HCT116 (cell line): ENCODE results near the gene PRLR. TPM values are rescaled to one million over a fixed set of nuclear protein-coding genes. Genes with fewer than 3 reads are reported as not detected.

ENCODE experiments used
- ATAC-seq: fragments of 200-7000 bp; cut with Tn5 transposase; 2 replicates; pipeline ENCODE4 v1.9.1; 2020; ENCODE audit warnings: mild to moderate bottlenecking, moderate library complexity
- BruUV-seq: library from RNA; stranded (reverse); fragments of 400-500 nt; replicated peaks from 2 replicates; lab custom pipeline; 2021; lab: Mats Ljungman, UMichigan
- CTCF ChIA-PET: fragments of 300-600 bp; sonication (Branson Sonifier 250); formaldehyde crosslinking; loops from one replicate; lab custom pipeline; 2021; ENCODE audit warnings: antibody characterized with exemption; lab: Charles Lee
- POLR2A ChIA-PET: fragments of 300-600, 350-600 bp; sonication (Branson Sonifier 250); formaldehyde crosslinking; loops from one replicate; lab custom pipeline; 2021; ENCODE audit warnings: antibody characterized with exemption; lab: Charles Lee
- RAD21 ChIA-PET, 2 experiments: fragments of 300-600 bp; sonication (Branson Sonifier 250); formaldehyde crosslinking; loops; one replicate each; lab custom pipeline; 2023; ENCODE audit warnings: low total read pairs in 2 of 2; ENCODE audit not compliant: uncharacterized antibody in 2 of 2, unreplicated experiment in 2 of 2, low non-redundant PET in 1 of 2; lab: Charles Lee
- DNase-seq: peaks from one replicate; pipeline ENCODE4 v3.0.0-alpha.2; 2010; ENCODE audit warnings: low read depth, low spot score
- H2AFZ ChIP-seq: fragments of 200-600 bp; shearing (Covaris generic), sonication (generic); 2 replicates; pipeline ENCODE4 v1.6.1; 2017; ENCODE audit warnings: low read depth, mixed run types, mixed read lengths, antibody characterized with exemption, low read length; ENCODE audit not compliant: poor library complexity, severe bottlenecking
- H3K27ac ChIP-seq: 2 replicates; pipeline ENCODE4 v1.5.1; 2012; ENCODE audit warnings: low read depth, low read length
- H3K27me3 ChIP-seq: fragments of 200-600 bp; sonication (generic); 2 replicates; pipeline ENCODE4 v1.6.1; 2016; ENCODE audit warnings: mixed run types, low read length, mixed read lengths; ENCODE audit not compliant: insufficient read depth
- H3K36me3 ChIP-seq, 2 experiments: fragments of 200-500 bp in 1 of 2; fragments of 200-600 bp in 1 of 2; sonication (Bioruptor generic) in 1 of 2; sonication (generic) in 1 of 2; 2 replicates each; pipeline versions ENCODE4 v1.5.1 to v1.6.1; 2014 to 2016; ENCODE audit warnings: low read length in 2 of 2, inconsistent platforms in 1 of 2, mixed read lengths in 1 of 2, mixed run types in 1 of 2; ENCODE audit not compliant: insufficient read depth in 2 of 2, control insufficient read depth in 1 of 2
- H3K4me1 ChIP-seq, 2 experiments: fragments of 200-600 bp in 1 of 2; sonication (generic) in 1 of 2; 2 replicates each; pipeline versions ENCODE4 v1.5.1 to v1.6.1; 2012 to 2017; ENCODE audit warnings: low read length in 2 of 2, inconsistent platforms in 1 of 2, mild to moderate bottlenecking in 1 of 2, mixed read lengths in 1 of 2, mixed run types in 1 of 2, moderate library complexity in 1 of 2; ENCODE audit not compliant: insufficient read depth in 2 of 2, control insufficient read depth in 1 of 2
- H3K4me2 ChIP-seq: fragments of 200-600 bp; sonication (generic); 2 replicates; pipeline ENCODE4 v1.6.1; 2017; ENCODE audit warnings: mixed run types, low read length, mixed read lengths
- H3K4me3 ChIP-seq, 2 experiments: fragments of 200-600 bp in 1 of 2; sonication (generic) in 1 of 2; replicated peaks in 1 of 2; 2 replicates each; pipeline ENCODE4 v1.5.1; 2011 to 2016; ENCODE audit warnings: low read length in 2 of 2, control low read depth in 1 of 2, low read depth in 1 of 2, mild to moderate bottlenecking in 1 of 2, mixed read lengths in 1 of 2, mixed run types in 1 of 2
- H3K79me2 ChIP-seq: fragments of 200-600 bp; sonication (generic); 2 replicates; pipeline ENCODE4 v1.6.1; 2017; ENCODE audit warnings: mild to moderate bottlenecking, mixed run types, low read length, moderate library complexity, mixed read lengths; ENCODE audit not compliant: insufficient read depth
- H3K9ac ChIP-seq: fragments of 200-600 bp; sonication (generic); 2 replicates; pipeline ENCODE4 v1.6.1; 2016; ENCODE audit warnings: low read length, mixed read lengths
- H3K9me2 ChIP-seq: fragments of 200-600 bp; sonication (generic), shearing (Covaris generic); 2 replicates; pipeline ENCODE4 v1.6.1; 2017; ENCODE audit warnings: mixed run types, mild to moderate bottlenecking, moderate library complexity; ENCODE audit not compliant: insufficient read depth
- H3K9me3 ChIP-seq, 2 experiments: fragments of 200-500 bp in 1 of 2; fragments of 200-600 bp in 1 of 2; sonication (Bioruptor generic) in 1 of 2; sonication (generic) in 1 of 2; 2 replicates each; pipeline ENCODE4 v1.6.1; 2014 to 2017; ENCODE audit warnings: low read length in 2 of 2, mixed read lengths in 2 of 2, inconsistent platforms in 1 of 2, low read depth in 1 of 2, mild to moderate bottlenecking in 1 of 2, mixed run types in 1 of 2, moderate library complexity in 1 of 2; ENCODE audit not compliant: control insufficient read depth in 1 of 2, insufficient read depth in 1 of 2
- H4K20me1 ChIP-seq: fragments of 200-600 bp; sonication (generic), shearing (Covaris generic); 2 replicates; pipeline ENCODE4 v1.6.1; 2017; ENCODE audit warnings: mixed run types, mild to moderate bottlenecking, moderate library complexity; ENCODE audit not compliant: insufficient read depth
- ATF3 ChIP-seq: IDR thresholded peaks from 2 replicates; pipeline ENCODE4 v1.6.1; 2012
- CBX3 ChIP-seq: IDR thresholded peaks from 2 replicates; pipeline ENCODE4 v1.6.1; 2012; ENCODE audit warnings: low read depth
- CEBPB ChIP-seq: IDR thresholded peaks from 2 replicates; pipeline ENCODE4 v1.6.1; 2012; ENCODE audit warnings: low read depth
- EGR1 ChIP-seq: IDR thresholded peaks from 2 replicates; pipeline ENCODE4 v1.6.1; 2012; ENCODE audit warnings: low read depth
- ELF1 ChIP-seq: IDR thresholded peaks from 2 replicates; pipeline ENCODE4 v1.6.1; 2012; ENCODE audit warnings: low read depth, borderline replicate concordance
- EZH2 ChIP-seq: fragments of 200-600 bp; sonication (generic); IDR thresholded peaks from 2 replicates; pipeline ENCODE4 v1.6.1; 2017; ENCODE audit warnings: antibody characterized with exemption, mixed run types
- EZH2phosphoT487 ChIP-seq: fragments of 200-600 bp; IDR thresholded peaks from 2 replicates; pipeline ENCODE4 v1.6.1; 2018; ENCODE audit warnings: antibody characterized with exemption, borderline replicate concordance
- FOSL1 ChIP-seq: IDR thresholded peaks from 2 replicates; pipeline ENCODE4 v1.6.1; 2012; ENCODE audit warnings: low read depth
- MAX ChIP-seq: IDR thresholded peaks from 2 replicates; pipeline ENCODE4 v1.6.1; 2012
- REST ChIP-seq: IDR thresholded peaks from 2 replicates; pipeline ENCODE4 v1.6.1; 2012; ENCODE audit warnings: low read depth
- SIN3A ChIP-seq: IDR thresholded peaks from 2 replicates; pipeline ENCODE4 v1.6.1; 2012; ENCODE audit warnings: low read depth
- SRF ChIP-seq: IDR thresholded peaks from 2 replicates; pipeline ENCODE4 v1.6.1; 2012; ENCODE audit warnings: low read depth
- TCF7L2 ChIP-seq: IDR thresholded peaks from 2 replicates; pipeline ENCODE4 v1.7.0; 2011; ENCODE audit warnings: borderline replicate concordance, inconsistent platforms; ENCODE audit not compliant: insufficient read depth, insufficient read length; ENCODE audit errors: extremely low read depth
- ZBTB33 ChIP-seq: IDR thresholded peaks from 2 replicates; pipeline ENCODE4 v1.6.1; 2011; ENCODE audit warnings: mild to moderate bottlenecking, low read length, moderate library complexity; ENCODE audit not compliant: insufficient replicate concordance; ENCODE audit errors: extremely low read depth
- ZNF274 ChIP-seq: fragments of 200-500 bp; sonication (Bioruptor generic); IDR thresholded peaks from 2 replicates; pipeline ENCODE4 v1.6.1; 2014; ENCODE audit warnings: mild to moderate bottlenecking, low read depth, low read length, inconsistent platforms
- intact Hi-C: fragments of 100-400 bp; cut with micrococcal nuclease; formaldehyde crosslinking; loops from 2 replicates; pipeline ENCODE4 v1.10.0; 2022
- total RNA-seq: library from RNA; stranded (reverse); gene quantifications from one replicate; pipeline ENCODE4 v1.2.1, GENCODE V29; 2021; ENCODE audit not compliant: unreplicated experiment

The PRLR gene
- total RNA-seq, 1 experiment from 2014 or later = 0.10 TPM

- TF ChIP-seq SRF (no peak), CBX3 (no peak), EGR1 (no peak), SIN3A (no peak)
These were observed 2.0 kb downstream of the PRLR start (continued) for GRCh38 chr5:35228310-35228709.

- Histone ChIP-seq H3K4me2 (no peak overlapping the region), H3K9me3 (no peaks in the 10 kb centered on the region), H3K9ac (no peak overlapping the region), H3K36me3 (no peaks in the 10 kb centered on the region), H2AFZ (no peak overlapping the region), H4K20me1 (no peaks in the 10 kb centered on the region), H3K9me2 (no peaks in the 10 kb centered on the region), H3K27me3 (peaks cover 19% of the 10 kb centered on the region), H3K4me1 (no peaks in the 10 kb centered on the region), H3K79me2 (no peaks in the 10 kb centered on the region), H3K27ac (no peak overlapping the region), H3K4me3 (no peak overlapping the region)
- ChIA-PET POLR2A (no interaction called here), CTCF (no interaction called here), RAD21 (no interaction called here)
- no TSS peak for BruUV-seq
- ATAC-seq = no peak
- no peak for TF ChIP-seq MAX
- no peak for TF ChIP-seq REST
- TF ChIP-seq EZH2 = no peak
- TF ChIP-seq CBX3 = no peak
- no peak for TF ChIP-seq TCF7L2
- no peak for TF ChIP-seq EGR1
- no peak for TF ChIP-seq CEBPB
- TF ChIP-seq SIN3A = no peak
- no peak for TF ChIP-seq ZBTB33
- no peak for TF ChIP-seq ZNF274
- no peak for TF ChIP-seq EZH2phosphoT487
- no peak for TF ChIP-seq FOSL1
- TF ChIP-seq ATF3 = no peak
- TF ChIP-seq ELF1 = no peak
- intact Hi-C loops = no loop called here
- no peak for DNase-seq
These were observed 2.6 kb downstream of the PRLR start for GRCh38 chr5:35227720-35228119.
